Choroid plexus epithelial cell (primary cell): Measurements from ENCODE around the gene ISY1.
"Not testable (repeated sequence)": the region's sequence is repeated elsewhere in the genome, so short reads cannot be mapped to it uniquely, and the experiment has no call there.

ENCODE experiments used
- DNase-seq: peaks from one replicate; pipeline ENCODE4 v3.0.0-alpha.2; 2010; ENCODE audit warnings: low read depth
- H3K4me3 ChIP-seq: 2 replicates; pipeline ENCODE4 v1.5.1; 2011; ENCODE audit warnings: low read depth, mild to moderate bottlenecking, control low read depth, low read length, moderate library complexity
- TF ChIP-seq, protein P1 (sequence below): conservative IDR thresholded peaks from 2 replicates; pipeline ENCODE4 v1.5.1; 2011; ENCODE audit warnings: low read depth, mild to moderate bottlenecking, control low read depth, inconsistent platforms, low read length, moderate library complexity

Gene ISY1

DNA sequence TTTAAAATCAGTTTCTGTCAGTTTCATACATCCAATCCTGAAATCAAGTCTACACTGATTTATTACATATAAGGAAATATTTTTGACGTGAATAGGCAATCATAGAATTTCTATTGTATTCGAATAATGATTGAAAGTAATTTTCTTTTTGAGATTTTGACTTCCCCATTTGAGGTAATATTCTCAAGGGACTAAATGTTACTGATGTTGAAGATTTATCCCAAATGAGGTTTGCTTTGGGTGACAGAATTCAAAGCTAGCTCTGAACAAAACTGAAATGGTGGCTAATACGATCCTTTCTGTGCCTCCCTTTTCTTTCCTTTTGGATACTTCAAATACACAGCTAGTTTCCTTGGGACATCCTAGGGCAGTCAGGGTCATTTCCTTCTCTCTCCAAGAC lies 35.7 kb upstream of the ISY1 start:
- TF ChIP-seq, protein P1, sequence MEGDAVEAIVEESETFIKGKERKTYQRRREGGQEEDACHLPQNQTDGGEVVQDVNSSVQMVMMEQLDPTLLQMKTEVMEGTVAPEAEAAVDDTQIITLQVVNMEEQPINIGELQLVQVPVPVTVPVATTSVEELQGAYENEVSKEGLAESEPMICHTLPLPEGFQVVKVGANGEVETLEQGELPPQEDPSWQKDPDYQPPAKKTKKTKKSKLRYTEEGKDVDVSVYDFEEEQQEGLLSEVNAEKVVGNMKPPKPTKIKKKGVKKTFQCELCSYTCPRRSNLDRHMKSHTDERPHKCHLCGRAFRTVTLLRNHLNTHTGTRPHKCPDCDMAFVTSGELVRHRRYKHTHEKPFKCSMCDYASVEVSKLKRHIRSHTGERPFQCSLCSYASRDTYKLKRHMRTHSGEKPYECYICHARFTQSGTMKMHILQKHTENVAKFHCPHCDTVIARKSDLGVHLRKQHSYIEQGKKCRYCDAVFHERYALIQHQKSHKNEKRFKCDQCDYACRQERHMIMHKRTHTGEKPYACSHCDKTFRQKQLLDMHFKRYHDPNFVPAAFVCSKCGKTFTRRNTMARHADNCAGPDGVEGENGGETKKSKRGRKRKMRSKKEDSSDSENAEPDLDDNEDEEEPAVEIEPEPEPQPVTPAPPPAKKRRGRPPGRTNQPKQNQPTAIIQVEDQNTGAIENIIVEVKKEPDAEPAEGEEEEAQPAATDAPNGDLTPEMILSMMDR: no peak
- H3K4me3 ChIP-seq: no peak overlapping the region
- no peak for DNase-seq

DNA sequence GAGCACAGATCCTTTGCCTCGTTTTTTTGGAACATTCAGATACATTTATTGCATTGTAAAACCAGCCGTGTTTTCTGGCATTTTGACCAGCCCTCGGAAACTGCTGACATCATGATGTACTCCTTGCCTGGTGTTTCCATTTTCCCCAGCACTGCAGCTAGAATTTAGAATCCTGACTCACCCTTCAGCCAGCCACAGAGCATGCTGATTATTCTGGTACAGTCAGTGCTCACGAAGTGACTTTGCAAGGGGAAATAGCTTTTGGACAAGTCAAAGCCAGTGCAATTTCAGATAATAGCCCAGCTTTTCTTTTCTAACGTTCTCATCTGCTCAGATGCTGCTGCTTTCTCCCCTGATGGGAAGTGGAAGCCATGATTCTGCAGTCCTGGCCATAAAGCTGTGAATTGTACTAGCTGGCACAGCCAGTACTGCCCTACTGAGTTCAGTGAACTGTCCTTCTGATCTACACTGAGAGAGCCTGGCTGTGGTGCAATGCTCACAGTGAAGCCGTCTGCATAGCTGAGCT lies 34.9 kb upstream of the ISY1 start:
- peak overlapping the region; percentile 6 for H3K4me3 ChIP-seq
- peak; percentile 96 for DNase-seq

DNA sequence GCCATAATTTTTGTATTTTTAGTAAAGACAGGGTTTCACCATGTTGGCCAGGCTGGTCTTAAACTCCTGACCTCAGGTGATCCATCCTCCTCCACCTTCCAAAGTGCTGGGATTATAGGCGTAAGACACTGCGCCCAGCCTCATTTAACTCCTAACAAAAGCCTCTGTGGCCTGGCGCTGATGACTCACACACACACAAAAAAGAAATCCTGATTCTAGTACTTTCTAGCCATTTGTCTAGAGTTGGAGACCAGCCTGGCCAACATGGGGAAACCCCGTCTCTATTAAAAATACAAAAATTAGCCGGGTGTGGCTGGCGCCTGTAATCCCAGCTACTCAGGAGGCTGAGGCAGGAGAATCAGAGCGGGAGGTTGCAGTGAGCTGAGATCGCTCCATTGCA lies 28.9 kb upstream of the ISY1 start:
- not testable (repeated sequence) for H3K4me3 ChIP-seq, DNase-seq

More for the DNA sequence above, 34.9 kb upstream of the ISY1 start:
- TF ChIP-seq, protein P1: no peak

DNA sequence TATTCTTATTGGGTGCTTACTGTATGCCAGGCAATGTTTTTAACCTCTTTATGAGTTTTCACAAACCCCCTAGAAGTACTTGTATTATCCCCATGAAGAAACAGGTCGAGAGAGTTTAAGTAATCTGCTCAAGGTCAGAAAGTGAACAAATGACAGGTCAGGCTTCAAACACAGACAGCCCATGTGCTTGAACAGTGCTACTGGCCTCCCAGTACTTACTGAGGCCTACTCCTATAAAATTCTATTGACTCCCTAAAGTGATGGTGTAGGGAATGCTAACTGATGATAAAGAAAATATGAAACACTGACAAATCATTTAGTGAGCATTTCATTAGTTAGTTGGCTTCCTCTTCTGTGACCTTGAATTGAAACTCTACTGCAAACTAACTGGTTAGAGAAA lies 27.0 kb upstream of the ISY1 start:
- TF ChIP-seq, protein P1: no peak
- no peak for DNase-seq
- no peak overlapping the region for H3K4me3 ChIP-seq

DNA sequence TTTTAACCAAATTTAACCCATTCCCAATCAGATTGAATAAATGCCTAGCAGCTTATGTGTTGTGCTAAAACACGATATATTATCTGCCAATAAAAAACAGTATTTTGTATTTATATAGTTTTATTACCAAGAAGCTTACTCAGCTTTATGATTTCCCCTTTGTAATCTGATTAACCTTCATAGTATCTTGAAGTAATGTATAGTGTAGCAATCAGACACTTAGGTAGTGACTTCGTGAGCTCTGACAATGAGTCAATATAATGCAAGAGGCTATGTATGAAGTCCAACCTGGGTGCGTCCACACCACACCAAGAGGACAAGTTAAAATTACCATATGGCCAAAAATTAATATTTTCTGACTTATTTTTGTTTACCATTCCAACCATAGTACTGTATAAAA lies 24.9 kb upstream of the ISY1 start:
- TF ChIP-seq, protein P1: no peak
- DNase-seq: no peak
- no peak overlapping the region for H3K4me3 ChIP-seq

DNA sequence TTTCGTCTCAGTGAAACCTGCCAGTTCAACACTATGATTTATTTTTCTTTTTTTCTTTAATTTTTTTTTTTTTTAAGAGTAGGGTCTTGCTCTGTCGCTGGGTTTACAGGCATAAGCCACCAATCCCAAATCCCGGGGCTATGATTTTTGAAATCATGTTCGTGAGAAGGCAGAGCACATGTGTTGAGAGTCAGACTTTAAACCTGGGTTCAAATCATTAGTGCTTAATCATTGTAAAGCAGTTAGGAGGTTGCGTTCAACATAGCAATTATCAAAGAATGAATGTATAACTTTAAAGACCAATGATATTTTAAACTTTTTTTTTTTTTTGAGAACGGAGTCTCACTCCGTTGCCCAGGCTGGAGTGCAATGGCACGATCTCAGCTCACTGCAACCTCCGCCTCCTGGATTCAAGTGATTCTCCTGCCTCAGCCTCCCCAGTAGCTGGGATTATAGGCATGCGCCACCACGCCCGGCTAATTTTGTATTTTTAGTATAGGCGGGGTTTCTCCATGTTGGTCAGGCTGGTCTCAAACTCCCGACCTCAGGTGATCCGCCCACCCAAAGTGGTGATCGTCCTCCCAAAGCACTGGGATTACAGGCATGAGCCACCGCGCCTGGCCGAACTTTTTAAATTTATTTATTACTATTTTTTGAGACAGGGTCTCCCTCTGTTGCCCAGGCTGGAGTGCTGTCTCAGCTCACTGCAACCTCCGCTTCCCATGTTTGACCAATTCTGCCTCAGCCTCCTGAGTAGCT lies 24.1 kb upstream of the ISY1 start:
- H3K4me3 ChIP-seq: peak overlapping the region; percentile 100

DNA sequence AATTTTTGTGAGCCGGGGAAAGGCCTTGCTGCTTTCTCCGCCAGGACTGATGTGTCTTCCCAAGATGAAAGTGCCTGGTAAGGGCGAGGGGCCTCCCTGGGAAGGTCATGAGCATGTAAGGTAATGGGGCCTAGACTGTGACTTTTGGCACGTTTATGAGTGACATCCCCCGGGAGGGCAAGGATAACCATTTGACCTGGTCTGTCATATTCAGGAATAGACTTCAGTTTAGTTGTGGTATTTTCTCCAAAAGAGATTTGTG lies 23.5 kb upstream of the ISY1 start:
- peak; percentile 34 for DNase-seq
- peak overlapping the region; percentile 100 for H3K4me3 ChIP-seq
- TF ChIP-seq, protein P1: no peak

More for the DNA sequence above, 24.1 kb upstream of the ISY1 start:
- DNase-seq: not testable (repeated sequence)

DNA sequence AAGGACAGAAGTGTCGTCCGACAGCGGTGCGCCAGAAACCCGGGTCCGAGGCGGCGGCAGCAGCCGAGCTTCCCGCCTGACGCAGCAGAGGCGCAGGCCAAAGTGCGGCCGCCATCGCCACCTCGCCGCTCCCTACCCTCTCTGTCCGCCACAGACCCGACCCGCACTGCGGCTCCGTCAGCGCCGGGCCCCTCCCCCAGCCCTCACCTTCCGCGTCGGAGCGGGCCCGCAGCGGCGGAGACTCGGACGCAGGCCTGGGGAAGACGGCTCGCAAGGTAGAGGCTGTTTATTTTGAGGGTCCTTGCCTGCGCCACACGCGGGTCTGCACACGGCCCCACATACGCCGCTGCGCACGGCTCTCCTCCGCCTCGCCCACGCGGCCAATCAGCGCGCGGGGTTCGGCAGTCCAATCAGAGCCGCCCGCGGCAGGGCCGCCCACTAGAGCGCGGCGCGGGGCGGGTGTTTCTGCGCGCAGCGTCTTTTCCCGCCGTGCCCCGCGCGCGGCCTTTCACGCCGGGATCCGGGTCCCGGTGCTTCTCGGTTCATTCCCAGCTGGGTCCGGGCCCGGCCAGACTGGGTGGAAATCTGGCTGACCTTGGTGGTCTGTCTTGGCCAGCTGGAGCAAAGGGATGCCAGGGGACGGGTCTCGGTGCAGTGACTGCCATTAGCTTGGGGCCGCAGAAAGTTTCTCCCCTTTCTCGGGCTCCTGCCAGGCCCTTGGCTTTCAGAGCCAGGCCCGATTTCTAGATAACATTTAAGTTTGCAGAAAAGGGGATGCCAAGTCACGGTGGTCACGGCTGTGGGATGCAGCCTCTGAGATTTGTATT lies 22.9 kb upstream of the ISY1 start, which contains the start of gene CNBP:
TSS of gene CNBP (minus strand) at position 328 of the 827 bp plus-strand sequence. CDS start 12,139 bp downstream, outside the sequence.
- peak; percentile 96 for DNase-seq
- peak within 1 kb of the TSS; percentile 100 for H3K4me3 ChIP-seq
- TF ChIP-seq, protein P1: no peak
